Calu3 (cell line): ENCODE results near the gene ARG1. TPM values are rescaled to one million over a fixed set of nuclear protein-coding genes. Genes with fewer than 3 reads are reported as not detected.

Experiments used
- BruUV-seq: library from RNA; stranded (reverse); fragments of 400-500 nt; replicated peaks from 2 replicates; lab custom pipeline; 2021; lab: Mats Ljungman, UMichigan
- CTCF ChIA-PET: fragments of 300-600 bp; sonication (Branson Sonifier 250); formaldehyde crosslinking; loops from one replicate; lab custom pipeline; 2022; ENCODE audit warnings: antibody characterized with exemption; lab: Charles Lee
- DNase-seq: peaks from one replicate; pipeline ENCODE4 v3.0.0; 2022
- H3K27ac Mint-ChIP-seq: one replicate; pipeline ENCODE4 v1.8.0; 2022; ENCODE audit warnings: mixed read lengths; ENCODE audit not compliant: unreplicated experiment
- H3K27me3 Mint-ChIP-seq: one replicate; pipeline ENCODE4 v1.8.0; 2022; ENCODE audit warnings: mixed read lengths; ENCODE audit not compliant: unreplicated experiment
- H3K36me3 Mint-ChIP-seq: one replicate; pipeline ENCODE4 v1.8.0; 2022; ENCODE audit warnings: mild to moderate bottlenecking, moderate library complexity, mixed read lengths; ENCODE audit not compliant: insufficient read depth, unreplicated experiment
- H3K4me1 Mint-ChIP-seq: one replicate; pipeline ENCODE4 v1.8.0; 2022; ENCODE audit warnings: mild to moderate bottlenecking, low read depth, mixed read lengths; ENCODE audit not compliant: unreplicated experiment
- H3K4me3 Mint-ChIP-seq: one replicate; pipeline ENCODE4 v1.8.0; 2022; ENCODE audit warnings: mild to moderate bottlenecking, low read depth, moderate library complexity, mixed read lengths; ENCODE audit not compliant: unreplicated experiment
- H3K9me3 Mint-ChIP-seq: one replicate; pipeline ENCODE4 v1.8.0; 2022; ENCODE audit warnings: low read depth, mixed read lengths; ENCODE audit not compliant: unreplicated experiment
- CTCF ChIP-seq: fragments of 200-600 bp; IDR thresholded peaks from one replicate; pipeline ENCODE4 v1.8.0; 2022; ENCODE audit warnings: antibody characterized with exemption; ENCODE audit not compliant: unreplicated experiment
- intact Hi-C: fragments of 100-400 bp; cut with micrococcal nuclease; formaldehyde crosslinking; loops from one replicate; pipeline ENCODE4 v1.10.0; 2022; ENCODE audit not compliant: unreplicated experiment
- total RNA-seq: library from RNA; stranded (reverse); gene quantifications from 2 replicates; pipeline ENCODE4 v1.2.3, GENCODE V29; 2022

The ARG1 gene
- total RNA-seq, 1 experiment from 2014 or later, result not detected

- intact Hi-C loops, result no loop called here
- no peak overlapping the region for H3K4me3 Mint-ChIP-seq
These were observed 21.0 kb downstream of the ARG1 start for GRCh38 chr6:131594074-131594473.

GRCh38 chr6:131597446-131597845 is 24.4 kb downstream of the ARG1 start:
- DNase-seq, result no peak
- intact Hi-C loops, result no loop called here
- BruUV-seq, result no TSS peak
- no peaks in the 10 kb centered on the region for H3K4me1 Mint-ChIP-seq
- H3K4me3 Mint-ChIP-seq, result no peak overlapping the region
- no peak overlapping the region for H3K27ac Mint-ChIP-seq
- H3K9me3 Mint-ChIP-seq, result no peaks in the 10 kb centered on the region
- TF ChIP-seq CTCF, result peak; percentile 35
- CTCF ChIA-PET, result interaction anchor here (0.6 to 0.7 kb wide), 2 partner anchors 10 to 702 kb away, joined by 4 to 5 read pairs; no protein-coding TSS in a partner anchor
- H3K36me3 Mint-ChIP-seq, result peaks cover 36% of the 10 kb centered on the region
- no peaks in the 10 kb centered on the region for H3K27me3 Mint-ChIP-seq

More at GRCh38 chr6:131594074-131594473, 21.0 kb downstream of the ARG1 start:
- TF ChIP-seq CTCF, result no peak
- H3K4me1 Mint-ChIP-seq, result no peaks in the 10 kb centered on the region
- DNase-seq, result no peak
- H3K27me3 Mint-ChIP-seq, result no peaks in the 10 kb centered on the region
- H3K27ac Mint-ChIP-seq, result no peak overlapping the region
- H3K9me3 Mint-ChIP-seq, result no peaks in the 10 kb centered on the region
- BruUV-seq, result no TSS peak
- CTCF ChIA-PET, result no interaction called here
- H3K36me3 Mint-ChIP-seq, result peaks cover 43% of the 10 kb centered on the region

GRCh38 chr6:131600716-131601115 is 27.7 kb downstream of the ARG1 start:
- no peak for DNase-seq
- Mint-ChIP-seq H3K36me3 (peaks cover 24% of the 10 kb centered on the region), H3K4me3 (no peak overlapping the region), H3K27ac (no peak overlapping the region), H3K9me3 (no peaks in the 10 kb centered on the region), H3K27me3 (no peaks in the 10 kb centered on the region), H3K4me1 (no peaks in the 10 kb centered on the region)
- intact Hi-C loops, result no loop called here
- CTCF ChIA-PET, result no interaction called here
- no peak for TF ChIP-seq CTCF
- BruUV-seq, result no TSS peak

- BruUV-seq, result no TSS peak
- TF ChIP-seq CTCF, result no peak
- H3K4me3 Mint-ChIP-seq, result no peak overlapping the region
- intact Hi-C loops, result no loop called here
- no peaks in the 10 kb centered on the region for H3K4me1 Mint-ChIP-seq
- no peak for DNase-seq
- CTCF ChIA-PET, result interaction anchor here (0.7 to 1.1 kb wide), 3 partner anchors 18 to 69 kb away, joined by 3 to 6 read pairs (median 4); partner anchors contain the start of gene MED23
- no peaks in the 10 kb centered on the region for H3K9me3 Mint-ChIP-seq
- H3K36me3 Mint-ChIP-seq, result peaks cover 13% of the 10 kb centered on the region
- no peaks in the 10 kb centered on the region for H3K27me3 Mint-ChIP-seq
- H3K27ac Mint-ChIP-seq, result no peak overlapping the region
These were observed 29.8 kb downstream of the ARG1 start for GRCh38 chr6:131602781-131603312.
